TTC549 (cell line): Measurements from ENCODE around the gene SEC61B.

Experiments
- FAIRE-seq: peaks from 2 replicates; lab custom pipeline; 2012; peaks lifted over from hg19 to GRCh38; lab: Jason Lieb, UNC

Gene SEC61B

GRCh38 chr9:99238331-99238730 is 16.2 kb downstream of the SEC61B start:
- FAIRE-seq = no peak

DNA sequence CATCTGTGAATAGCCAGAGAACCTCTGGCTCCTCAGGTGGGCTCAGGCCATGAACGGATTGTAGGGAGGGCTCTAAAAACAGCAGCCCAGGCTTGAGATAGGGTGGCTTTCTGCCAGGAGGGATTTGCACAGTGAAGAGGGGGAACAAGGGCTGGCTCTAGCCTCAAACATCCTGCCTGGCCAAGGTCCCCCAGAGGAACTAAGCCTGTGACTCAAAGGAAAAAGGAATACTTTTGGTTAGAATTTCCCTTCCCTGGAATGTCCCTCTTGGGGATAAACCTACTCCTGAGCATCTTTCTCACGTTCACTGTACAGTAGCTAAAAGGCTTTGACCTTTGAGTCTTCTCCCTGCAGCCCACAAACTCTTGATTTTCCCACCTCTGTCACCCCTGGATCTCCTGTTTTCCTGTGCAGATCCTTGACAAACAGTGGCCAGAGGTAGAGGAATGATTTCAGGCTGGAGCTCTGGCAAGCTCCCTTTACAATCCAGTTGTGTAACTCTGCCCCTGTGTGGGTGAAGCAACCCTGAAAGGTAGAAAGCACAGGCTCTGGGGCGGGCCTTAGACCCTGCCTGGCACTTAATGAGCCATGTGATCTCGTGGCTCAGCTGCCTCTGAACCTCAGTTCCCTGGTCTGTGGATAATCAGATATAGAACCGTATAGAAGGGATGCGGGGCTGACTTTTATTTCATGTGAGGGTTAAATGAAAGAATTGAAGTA is 17.4 kb downstream of the SEC61B start:
- FAIRE-seq = no peak

- FAIRE-seq = no peak
These were observed 19.0 kb downstream of the SEC61B start for GRCh38 chr9:99241106-99241505.

GRCh38 chr9:99244344-99245260 is 22.5 kb downstream of the SEC61B start:
- FAIRE-seq = no peak

DNA sequence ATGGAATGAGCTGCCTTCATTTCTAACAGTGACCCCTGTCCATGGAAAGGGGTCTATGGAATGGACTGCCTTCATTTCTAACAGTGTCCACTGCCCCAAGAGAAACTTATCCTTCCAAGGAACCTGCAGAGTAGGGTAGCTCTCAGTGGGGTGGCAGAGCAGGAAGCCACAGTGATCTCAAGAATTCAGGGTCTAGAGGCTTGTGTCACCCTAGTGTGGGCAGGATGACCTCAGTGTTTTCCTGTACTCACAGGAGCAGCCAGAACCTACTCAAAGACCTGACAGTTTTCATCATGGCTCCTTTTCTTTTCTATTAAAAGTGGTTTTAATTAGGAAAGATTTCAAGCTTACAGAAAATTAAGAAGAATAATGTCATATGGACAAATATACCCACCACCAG is 27.5 kb downstream of the SEC61B start:
- FAIRE-seq = no peak

DNA sequence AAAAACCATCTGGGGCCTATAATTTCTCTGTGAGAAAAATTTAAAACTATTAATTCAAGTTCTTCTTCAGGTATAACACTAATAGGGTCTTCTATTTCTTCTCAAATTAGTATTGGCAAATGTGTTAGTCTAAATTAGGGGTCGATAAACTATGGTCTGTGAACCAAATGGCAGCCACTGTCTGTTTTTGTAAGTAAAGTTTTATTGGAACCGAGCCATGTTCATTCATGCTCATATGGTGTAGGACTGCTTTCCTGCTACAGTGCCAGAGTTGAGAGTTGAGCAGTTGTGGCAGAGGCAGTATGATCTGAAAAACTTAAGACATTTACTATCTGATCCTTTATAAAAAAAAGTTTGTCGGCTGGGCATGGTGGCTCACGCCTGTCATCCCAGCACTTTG is 29.1 kb downstream of the SEC61B start:
- no peak for FAIRE-seq

DNA sequence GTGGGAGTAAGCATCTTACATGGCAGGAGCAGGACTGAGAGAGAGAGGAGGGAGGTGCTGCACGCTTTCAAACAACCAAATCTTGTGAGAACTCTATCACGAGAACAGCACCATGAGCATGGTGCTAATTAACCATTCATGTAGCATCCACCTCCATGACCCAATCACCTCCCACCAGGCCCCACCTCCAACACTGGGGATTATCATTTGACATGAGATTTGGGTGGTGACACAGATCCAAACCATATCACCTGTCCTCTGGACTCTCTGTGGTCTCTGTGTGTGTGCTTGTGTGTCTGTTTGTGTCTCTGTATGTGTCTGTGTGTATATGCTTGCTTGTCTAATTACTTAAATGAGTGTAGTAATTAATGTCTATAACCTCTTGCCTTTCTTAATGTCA is 31.1 kb downstream of the SEC61B start:
- no peak for FAIRE-seq

DNA sequence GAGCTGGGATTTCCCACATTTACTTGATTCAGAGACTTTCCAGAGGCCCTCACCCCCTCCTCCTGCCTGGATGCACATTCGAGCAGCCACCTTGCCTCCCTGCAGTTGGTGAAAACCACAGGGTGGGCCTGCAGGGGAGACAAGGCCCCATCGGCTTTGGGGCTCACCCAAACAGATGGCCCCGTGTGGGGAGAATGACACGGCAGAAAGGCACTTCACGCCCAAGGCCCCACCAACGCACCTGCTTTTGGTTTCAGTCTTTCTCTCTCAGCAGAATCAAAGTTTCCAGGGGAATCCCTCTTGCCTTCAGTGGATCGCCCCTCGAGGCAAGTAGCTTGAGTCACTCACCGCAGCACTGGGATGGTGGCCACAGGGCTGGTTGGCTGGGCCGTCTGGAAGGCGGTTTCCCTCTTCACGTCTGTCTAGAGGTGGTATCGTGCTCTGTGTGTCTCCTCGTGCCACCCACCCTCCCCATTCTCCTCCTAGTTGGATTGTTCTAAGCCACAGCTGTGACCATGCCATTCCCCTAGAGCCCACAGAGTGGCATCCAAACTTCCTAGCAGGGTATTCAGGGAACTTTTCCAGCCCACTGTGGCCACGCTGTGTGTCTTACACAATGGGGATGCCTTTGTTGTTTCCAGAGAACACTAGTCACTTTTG is 31.8 kb downstream of the SEC61B start:
- no peak for FAIRE-seq

- no peak for FAIRE-seq
These were observed 33.6 kb downstream of the SEC61B start for GRCh38 chr9:99255651-99256050.

DNA sequence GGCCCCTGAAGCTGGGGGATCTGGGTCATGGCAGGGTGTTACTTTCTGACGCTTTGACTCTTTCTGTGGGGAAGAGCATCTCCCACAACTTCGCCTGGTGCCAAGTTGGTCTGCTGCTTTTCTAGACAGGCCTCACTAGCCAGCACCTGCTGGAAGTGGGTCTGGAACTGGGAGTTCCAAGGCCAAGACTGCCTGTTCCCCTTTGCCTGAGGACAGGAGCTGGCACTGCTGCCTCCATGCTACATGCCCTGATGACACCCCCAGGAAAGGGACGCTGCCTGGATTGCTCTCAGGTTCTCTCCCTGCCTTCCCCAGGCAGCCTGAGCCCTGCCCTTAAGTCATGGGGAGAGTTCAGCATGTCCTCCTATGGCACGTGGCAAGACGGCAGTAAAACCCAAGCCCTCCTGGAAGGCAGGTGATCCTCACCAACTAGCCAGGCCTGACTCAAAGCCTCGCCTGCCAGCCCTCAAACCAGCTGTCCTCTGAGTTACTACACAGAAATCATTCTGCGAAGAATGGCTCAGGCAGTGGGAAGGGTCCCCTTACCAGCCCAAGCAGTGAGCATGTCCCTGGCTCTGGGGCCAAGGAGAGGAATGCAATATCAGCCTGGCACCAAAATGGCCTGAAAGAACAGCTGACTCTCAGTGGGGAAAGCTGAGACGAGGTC is 35.8 kb downstream of the SEC61B start:
- FAIRE-seq = no peak

DNA sequence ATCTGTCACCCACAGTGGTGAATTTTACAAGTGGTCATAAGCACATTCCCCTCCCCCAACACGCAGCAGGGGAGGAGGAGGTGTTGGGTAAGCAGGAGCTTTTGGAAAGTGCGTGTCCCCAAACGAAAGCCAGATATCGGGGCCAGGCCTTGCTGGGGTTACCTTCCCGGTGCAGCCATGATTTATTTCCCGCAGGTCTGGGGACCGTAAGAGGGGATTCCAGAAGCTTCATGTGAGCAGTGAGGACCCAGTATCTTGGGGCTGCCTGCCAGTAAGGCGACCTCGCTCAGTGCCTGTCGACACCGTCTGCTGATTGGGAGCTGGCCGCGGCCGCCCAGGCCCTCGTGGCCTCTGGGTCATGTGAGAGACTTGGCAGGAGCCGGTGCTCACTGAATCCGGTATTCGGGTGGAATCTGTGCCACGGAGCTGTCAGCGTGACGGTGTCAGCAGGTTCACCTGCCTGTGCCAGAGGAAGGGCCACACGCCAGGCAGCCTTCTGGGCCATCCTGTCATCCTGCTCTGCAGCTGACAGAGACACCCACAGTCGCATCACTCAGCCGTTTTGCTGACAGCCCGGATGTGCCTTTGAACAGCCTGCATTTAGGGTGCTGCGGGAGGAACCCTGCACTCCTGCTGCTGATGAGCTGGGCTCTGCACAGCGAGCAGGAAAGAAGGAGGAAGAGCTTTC is 37.3 kb downstream of the SEC61B start:
- FAIRE-seq = no peak

DNA sequence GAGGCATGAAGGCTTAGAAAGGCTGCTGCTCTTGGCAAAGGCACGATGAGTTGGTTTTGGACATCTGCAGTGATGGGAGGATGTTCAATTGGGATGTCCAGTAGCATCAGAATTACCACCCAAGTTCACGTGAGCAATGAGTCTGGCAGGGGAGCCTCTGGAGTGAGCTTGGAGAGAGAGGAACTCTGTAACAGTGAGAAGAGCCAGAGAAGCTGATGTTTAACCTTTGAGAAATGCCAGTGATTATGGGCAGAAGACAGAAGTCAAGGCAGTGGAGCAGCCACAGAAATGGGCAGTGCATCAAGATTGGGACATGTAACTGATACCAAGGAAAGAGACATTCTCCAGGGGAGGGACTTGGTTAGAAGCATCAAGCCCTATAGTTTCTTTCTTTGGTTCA is 39.8 kb downstream of the SEC61B start:
- no peak for FAIRE-seq

- FAIRE-seq = no peak
These were observed 40.9 kb downstream of the SEC61B start for GRCh38 chr9:99262949-99263418.

GRCh38 chr9:99264070-99264680 is 42.1 kb downstream of the SEC61B start:
- FAIRE-seq = no peak

DNA sequence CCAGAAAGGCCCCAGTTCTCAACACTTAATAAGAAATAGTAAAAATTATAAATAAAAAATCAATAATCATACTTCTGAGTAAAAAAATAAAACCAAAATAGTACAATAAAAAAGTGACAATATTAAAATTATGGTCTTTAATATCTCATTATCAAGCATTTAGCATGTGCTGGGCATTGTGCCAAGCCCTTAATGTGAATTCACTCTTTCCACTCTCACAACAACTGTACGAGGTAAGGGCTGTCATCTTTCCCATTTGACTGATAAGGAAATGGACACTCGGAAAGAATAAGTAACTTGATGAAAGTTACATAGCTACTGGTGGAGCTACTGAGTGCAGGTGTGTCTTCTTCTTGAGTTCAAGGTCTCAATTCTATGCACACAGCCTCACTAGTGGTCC is 43.6 kb downstream of the SEC61B start:
- no peak for FAIRE-seq

- FAIRE-seq = no peak
These were observed 44.4 kb downstream of the SEC61B start for GRCh38 chr9:99266255-99267023.

- no peak for FAIRE-seq
These were observed 47.3 kb downstream of the SEC61B start for GRCh38 chr9:99269416-99269815.

GRCh38 chr9:99270491-99270890 is 48.4 kb downstream of the SEC61B start:
- no peak for FAIRE-seq

GRCh38 chr9:99272836-99273235 is 50.8 kb downstream of the SEC61B start:
- no peak for FAIRE-seq

GRCh38 chr9:99274016-99274415 is 51.9 kb downstream of the SEC61B start:
- FAIRE-seq = no peak

- no peak for FAIRE-seq
These were observed 52.4 kb downstream of the SEC61B start for GRCh38 chr9:99274495-99274894.
